Endothelial cell of umbilical vein (primary cell): ENCODE measurements around the gene HECTD1. TPM values are rescaled to one million over a fixed set of nuclear protein-coding genes. Genes with fewer than 3 reads are reported as not detected.

Experiments used
- BruUV-seq: library from RNA; stranded (reverse); fragments of 400-500 nt; replicated peaks from 2 replicates; lab custom pipeline; 2021; lab: Mats Ljungman, UMichigan
- CTCF ChIA-PET: fragments of 300-600, 350-600 bp; sonication (Branson Sonifier 250); formaldehyde crosslinking; loops from one replicate; lab custom pipeline; 2021; ENCODE audit warnings: antibody characterized with exemption, inconsistent platforms; lab: Charles Lee
- POLR2A ChIA-PET: fragments of 300-600, 350-600 bp; sonication (Branson Sonifier 250); formaldehyde crosslinking; loops from one replicate; lab custom pipeline; 2021; ENCODE audit warnings: antibody characterized with exemption, inconsistent platforms; lab: Charles Lee
- DNase-seq: peaks from one replicate; pipeline ENCODE4 v3.0.0-alpha.2; 2011; ENCODE audit warnings: low read depth, low spot score
- FAIRE-seq: peaks from 2 replicates; lab custom pipeline; 2011; peaks lifted over from hg19 to GRCh38; lab: Jason Lieb, UNC
- H2AFZ ChIP-seq: 2 replicates; pipeline ENCODE4 v1.6.0; 2012; ENCODE audit warnings: low read depth, low read length, control low read depth, inconsistent platforms
- H3K27ac ChIP-seq: 2 replicates; pipeline ENCODE4 v1.5.1; 2011; ENCODE audit warnings: low read depth, mild to moderate bottlenecking, control low read depth, low read length, moderate library complexity; ENCODE audit not compliant: insufficient read depth
- H3K27me3 ChIP-seq, 2 experiments: 2 replicates each; pipeline versions ENCODE4 v1.6.0 to v1.6.1; 2011; ENCODE audit warnings: low read length in 2 of 2, mixed read lengths in 1 of 2; ENCODE audit not compliant: control insufficient read depth in 2 of 2, insufficient read depth in 2 of 2
- H3K36me3 ChIP-seq, 2 experiments: 2 replicates in 1 of 2; 3 replicates in 1 of 2; pipeline ENCODE4 v1.5.1; 2011; ENCODE audit warnings: low read length in 2 of 2, mild to moderate bottlenecking in 1 of 2, moderate library complexity in 1 of 2; ENCODE audit not compliant: control insufficient read depth in 2 of 2, insufficient read depth in 2 of 2; ENCODE audit errors: extremely low read depth in 1 of 2
- H3K4me1 ChIP-seq: 3 replicates; pipeline ENCODE4 v1.5.1; 2011; ENCODE audit warnings: mild to moderate bottlenecking, low read length; ENCODE audit not compliant: control insufficient read depth, insufficient read depth; ENCODE audit errors: extremely low read depth
- H3K4me2 ChIP-seq: 2 replicates; pipeline ENCODE4 v1.6.1; 2011; ENCODE audit warnings: low read length, control low read depth, mixed read lengths; ENCODE audit not compliant: insufficient read depth
- H3K4me3 ChIP-seq, 3 experiments: fragments of 200-600 bp in 1 of 3; sonication (generic), shearing (Covaris generic) in 1 of 3; replicated peaks in 1 of 3; 2 replicates each; pipeline ENCODE4 v1.5.1; 2011 to 2016; ENCODE audit warnings: control low read depth in 3 of 3, low read length in 3 of 3, mild to moderate bottlenecking in 2 of 3, inconsistent platforms in 1 of 3, low read depth in 1 of 3, moderate library complexity in 1 of 3; ENCODE audit not compliant: insufficient read depth in 1 of 3
- H3K79me2 ChIP-seq: 2 replicates; pipeline ENCODE4 v1.6.0; 2012; ENCODE audit warnings: low read length, inconsistent platforms; ENCODE audit not compliant: control insufficient read depth, insufficient read depth
- H3K9ac ChIP-seq: replicated peaks from 2 replicates; pipeline ENCODE3; 2011; ENCODE audit warnings: low read length, control low read depth; ENCODE audit not compliant: insufficient read depth; ENCODE audit errors: extremely low read depth
- H3K9me1 ChIP-seq: replicated peaks from 3 replicates; pipeline ENCODE4 v1.6.0; 2011; ENCODE audit warnings: mild to moderate bottlenecking, low read length; ENCODE audit not compliant: control insufficient read depth, insufficient read depth; ENCODE audit errors: extremely low read depth
- H3K9me3 ChIP-seq: replicated peaks from 2 replicates; pipeline ENCODE4 v1.5.1; 2012; ENCODE audit warnings: low read length, inconsistent platforms; ENCODE audit not compliant: control insufficient read depth, insufficient read depth
- H4K20me1 ChIP-seq: replicated peaks from 2 replicates; pipeline ENCODE3; 2011; ENCODE audit warnings: mild to moderate bottlenecking, low read length; ENCODE audit not compliant: control insufficient read depth, insufficient read depth; ENCODE audit errors: extremely low read depth
- GATA2 ChIP-seq: IDR thresholded peaks from 2 replicates; pipeline ENCODE4 v1.7.0; 2011; ENCODE audit warnings: low read depth, mild to moderate bottlenecking, moderate library complexity, mixed read lengths, low read length; ENCODE audit not compliant: insufficient read length, insufficient read depth
- JUN ChIP-seq: IDR thresholded peaks from 2 replicates; pipeline ENCODE4 v1.6.1; 2011; ENCODE audit warnings: borderline replicate concordance, low read depth; ENCODE audit not compliant: insufficient read length, insufficient read depth
- MYC ChIP-seq: IDR thresholded peaks from one replicate; pipeline ENCODE4 v1.6.1; 2011; ENCODE audit warnings: mild to moderate bottlenecking, low read depth, low read length
- POLR2A ChIP-seq: IDR thresholded peaks from 2 replicates; pipeline ENCODE4 v1.6.1; 2012; ENCODE audit warnings: low read depth, mild to moderate bottlenecking, control low read depth, low read length
- POLR2AphosphoS5 ChIP-seq: IDR thresholded peaks from 2 replicates; pipeline ENCODE4 v1.6.1; 2012; ENCODE audit warnings: low read depth, mild to moderate bottlenecking, control low read depth, low read length, moderate library complexity; ENCODE audit not compliant: insufficient read depth
- dilution Hi-C: fragments of 300-500 bp; cut with MboI; formaldehyde crosslinking; loops from one replicate; pipeline ENCODE4 v1.15.0; 2019; ENCODE audit warnings: low sequenced_read_pairs; ENCODE audit not compliant: extremely low pct_ligation_motif_present
- intact Hi-C: fragments of 100-400 bp; cut with micrococcal nuclease; formaldehyde crosslinking; loops from one replicate; pipeline ENCODE4 v1.10.0; 2022
- polyA plus RNA-seq, 4 experiments: library from polyadenylated mRNA; depleted of rRNA in 3 of 4; stranded (reverse) in 3 of 4; unstranded in 1 of 4; fragments of >200 nt; gene quantifications; 2 replicates each; pipeline versions ENCODE4 v1.2.1 to v1.2.3, GENCODE V29; 2011 to 2012; ENCODE audit warnings: missing spikeins in 1 of 4
- total RNA-seq: library from RNA; stranded (reverse); gene quantifications from 2 replicates; pipeline ENCODE4 v1.2.3, GENCODE V29; 2021
- TF ChIP-seq, protein P1 (sequence below): IDR thresholded peaks from 2 replicates; pipeline ENCODE4 v1.6.1; 2011; ENCODE audit not compliant: insufficient read depth, insufficient read length
- TF ChIP-seq, protein P2 (sequence below), 2 donors: IDR thresholded peaks; 1 replicate in 1 of 2; 2 replicates in 1 of 2; pipeline ENCODE4 v1.5.1; 2011; ENCODE audit warnings: low read length in 2 of 2, mild to moderate bottlenecking in 2 of 2, moderate library complexity in 2 of 2, control low read depth in 1 of 2, inconsistent platforms in 1 of 2, low read depth in 1 of 2; ENCODE audit not compliant: insufficient read depth in 1 of 2; ENCODE audit errors: extremely low read depth in 1 of 2

HECTD1 gene
- total and polyA plus RNA-seq, 2 donors (not counting 3 experiments of a cell fraction or from before 2014, with no cell fraction given): 67.9 to 181 TPM

DNA sequence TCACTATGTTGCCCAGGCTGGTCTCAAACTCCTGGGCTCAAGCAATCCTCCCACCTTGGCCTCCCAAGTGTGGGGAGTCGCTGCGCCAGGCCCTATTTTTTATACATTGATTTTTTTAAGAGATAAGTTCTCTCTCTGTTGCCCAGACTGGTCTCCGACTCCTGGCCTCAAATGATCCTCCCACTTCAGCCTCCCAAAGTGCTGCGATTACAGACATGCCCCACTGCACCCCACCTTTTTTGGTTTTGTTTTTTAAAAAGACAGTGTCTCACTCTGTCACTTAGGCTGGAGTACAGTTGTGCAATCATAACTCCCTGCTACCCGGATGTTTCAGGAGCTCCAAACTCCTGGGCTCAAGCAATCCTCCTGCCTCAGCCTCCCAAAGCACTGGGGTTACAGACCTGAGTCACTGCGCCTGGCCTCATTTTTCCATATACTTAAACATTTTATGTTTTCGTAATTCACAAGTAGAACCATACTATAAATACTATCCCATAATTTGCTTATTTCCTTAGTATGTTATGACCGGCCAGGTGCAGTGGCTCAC is 16.8 kb downstream of the HECTD1 start:
- ChIA-PET CTCF (no interaction called here), POLR2A (no interaction called here)
- dilution Hi-C loops: no loop called here
- no peak overlapping the region for H2AFZ ChIP-seq
- no peaks in the 10 kb centered on the region for H3K27me3 ChIP-seq
- H3K36me3 ChIP-seq: peaks cover 0 to 5% of the 10 kb centered on the region in 2 experiments
- H3K27ac ChIP-seq: no peak overlapping the region
- TF ChIP-seq GATA2 (no peak), MYC (no peak), POLR2AphosphoS5 (no peak)
- TF ChIP-seq, protein P1, sequence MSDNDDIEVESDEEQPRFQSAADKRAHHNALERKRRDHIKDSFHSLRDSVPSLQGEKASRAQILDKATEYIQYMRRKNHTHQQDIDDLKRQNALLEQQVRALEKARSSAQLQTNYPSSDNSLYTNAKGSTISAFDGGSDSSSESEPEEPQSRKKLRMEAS: no peak
- no peak overlapping the region for H3K4me3 ChIP-seq
- intact Hi-C loops: no loop called here
- H3K9ac ChIP-seq: no peak overlapping the region
- peaks cover 93% of the 10 kb centered on the region for H3K79me2 ChIP-seq
- FAIRE-seq (no peak), DNase-seq (no peak)
- no TSS peak for BruUV-seq
- H3K9me3 ChIP-seq: no peaks in the 10 kb centered on the region
- no peaks in the 10 kb centered on the region for H3K9me1 ChIP-seq
- no peak overlapping the region for H3K4me2 ChIP-seq
- peaks cover 10% of the 10 kb centered on the region for H4K20me1 ChIP-seq
- H3K4me1 ChIP-seq: peaks cover 8% of the 10 kb centered on the region

DNA sequence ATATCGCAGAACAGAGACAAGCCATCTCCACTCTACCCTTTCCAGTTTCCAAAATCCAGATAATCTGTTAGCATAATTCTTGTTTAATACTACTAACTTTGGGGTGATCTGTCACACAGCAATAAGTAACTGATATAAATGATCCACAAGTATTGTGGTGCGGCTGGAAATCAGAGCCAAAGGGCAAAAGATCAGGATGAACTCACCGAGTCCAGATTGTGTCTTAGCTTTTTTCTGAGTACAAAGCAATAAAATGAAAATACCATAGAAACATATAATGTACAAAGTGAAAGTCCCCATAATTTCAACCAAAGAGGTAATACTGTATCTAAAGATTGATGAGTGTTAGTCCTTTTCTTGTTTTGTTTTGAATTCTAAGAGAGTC is 17.4 kb downstream of the HECTD1 start:
- H3K4me3 ChIP-seq: no peak overlapping the region
- H3K27me3 ChIP-seq: no peaks in the 10 kb centered on the region
- FAIRE-seq (no peak), DNase-seq (no peak)
- H3K9me1 ChIP-seq: no peaks in the 10 kb centered on the region
- peaks cover 7% of the 10 kb centered on the region for H3K4me1 ChIP-seq
- intact Hi-C loops: no loop called here
- no peak for TF ChIP-seq GATA2
- TF ChIP-seq, protein P2, sequence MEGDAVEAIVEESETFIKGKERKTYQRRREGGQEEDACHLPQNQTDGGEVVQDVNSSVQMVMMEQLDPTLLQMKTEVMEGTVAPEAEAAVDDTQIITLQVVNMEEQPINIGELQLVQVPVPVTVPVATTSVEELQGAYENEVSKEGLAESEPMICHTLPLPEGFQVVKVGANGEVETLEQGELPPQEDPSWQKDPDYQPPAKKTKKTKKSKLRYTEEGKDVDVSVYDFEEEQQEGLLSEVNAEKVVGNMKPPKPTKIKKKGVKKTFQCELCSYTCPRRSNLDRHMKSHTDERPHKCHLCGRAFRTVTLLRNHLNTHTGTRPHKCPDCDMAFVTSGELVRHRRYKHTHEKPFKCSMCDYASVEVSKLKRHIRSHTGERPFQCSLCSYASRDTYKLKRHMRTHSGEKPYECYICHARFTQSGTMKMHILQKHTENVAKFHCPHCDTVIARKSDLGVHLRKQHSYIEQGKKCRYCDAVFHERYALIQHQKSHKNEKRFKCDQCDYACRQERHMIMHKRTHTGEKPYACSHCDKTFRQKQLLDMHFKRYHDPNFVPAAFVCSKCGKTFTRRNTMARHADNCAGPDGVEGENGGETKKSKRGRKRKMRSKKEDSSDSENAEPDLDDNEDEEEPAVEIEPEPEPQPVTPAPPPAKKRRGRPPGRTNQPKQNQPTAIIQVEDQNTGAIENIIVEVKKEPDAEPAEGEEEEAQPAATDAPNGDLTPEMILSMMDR (IDR thresholded peaks at IDR 0.05; ENCODE audit: extremely low read depth in 1 of 2, insufficient read depth in 1 of 2, low read depth in 1 of 2, low read length in 2 of 2): no peak
- TF ChIP-seq MYC: no peak
- TF ChIP-seq POLR2A: no peak
- TF ChIP-seq POLR2AphosphoS5: no peak
- no peak for TF ChIP-seq JUN
- TF ChIP-seq, protein P1: no peak
- dilution Hi-C loops: no loop called here
- peaks cover 0 to 8% of the 10 kb centered on the region in 2 experiments for H3K36me3 ChIP-seq
- BruUV-seq: no TSS peak
- CTCF ChIA-PET: interaction anchor here (1.1 kb wide), 1 partner anchor 11 kb away, joined by 3 read pairs; no protein-coding TSS in a partner anchor
- H3K4me2 ChIP-seq: no peak overlapping the region
- peaks cover 10% of the 10 kb centered on the region for H4K20me1 ChIP-seq
- H3K9ac ChIP-seq: no peak overlapping the region
- no peak overlapping the region for H3K27ac ChIP-seq
- POLR2A ChIA-PET: no interaction called here
- H2AFZ ChIP-seq: no peak overlapping the region
- H3K79me2 ChIP-seq: peaks cover 93% of the 10 kb centered on the region
- no peaks in the 10 kb centered on the region for H3K9me3 ChIP-seq
